Ecto neural progenitor cell (in vitro differentiated cells): ENCODE data around the gene HHATL.
"Not testable (repeated sequence)": the region's sequence is repeated elsewhere in the genome, so short reads cannot be mapped to it uniquely, and the experiment has no call there.

Source experiments
- DNase-seq: peaks from one replicate; pipeline ENCODE4 v3.0.0-alpha.2; 2018; ENCODE audit warnings: low spot score

HHATL gene

DNA sequence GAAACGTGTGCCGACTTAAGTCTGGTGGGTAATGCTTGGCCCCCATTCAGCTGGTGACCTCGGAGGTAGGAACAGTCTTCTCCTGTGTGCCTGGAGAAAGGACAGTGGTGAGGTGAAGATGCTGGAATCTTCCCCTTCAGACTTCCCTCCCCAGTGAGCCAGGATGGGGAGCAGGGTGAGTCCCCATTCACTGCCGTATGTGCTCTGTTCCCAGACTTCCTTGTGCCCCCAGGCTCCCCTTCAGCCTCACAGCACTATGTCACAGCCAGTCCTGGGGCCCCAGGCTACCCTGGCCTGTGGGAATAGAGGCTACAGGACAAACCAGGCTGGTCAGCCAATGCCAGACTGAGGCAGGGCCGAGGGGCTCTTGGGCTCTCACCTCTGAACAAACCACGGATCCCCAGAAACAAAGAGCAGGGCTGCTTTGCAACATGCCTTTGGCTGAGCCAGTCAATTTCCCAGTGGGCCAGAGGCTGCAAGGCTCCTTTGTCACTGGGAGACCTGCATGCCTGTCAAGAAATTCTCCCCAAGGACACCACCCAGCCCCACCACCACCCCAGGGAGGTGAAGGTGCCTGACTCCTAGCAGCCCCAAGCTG, 31.8 kb upstream of the HHATL start:
- peak; percentile 44 for DNase-seq

DNA sequence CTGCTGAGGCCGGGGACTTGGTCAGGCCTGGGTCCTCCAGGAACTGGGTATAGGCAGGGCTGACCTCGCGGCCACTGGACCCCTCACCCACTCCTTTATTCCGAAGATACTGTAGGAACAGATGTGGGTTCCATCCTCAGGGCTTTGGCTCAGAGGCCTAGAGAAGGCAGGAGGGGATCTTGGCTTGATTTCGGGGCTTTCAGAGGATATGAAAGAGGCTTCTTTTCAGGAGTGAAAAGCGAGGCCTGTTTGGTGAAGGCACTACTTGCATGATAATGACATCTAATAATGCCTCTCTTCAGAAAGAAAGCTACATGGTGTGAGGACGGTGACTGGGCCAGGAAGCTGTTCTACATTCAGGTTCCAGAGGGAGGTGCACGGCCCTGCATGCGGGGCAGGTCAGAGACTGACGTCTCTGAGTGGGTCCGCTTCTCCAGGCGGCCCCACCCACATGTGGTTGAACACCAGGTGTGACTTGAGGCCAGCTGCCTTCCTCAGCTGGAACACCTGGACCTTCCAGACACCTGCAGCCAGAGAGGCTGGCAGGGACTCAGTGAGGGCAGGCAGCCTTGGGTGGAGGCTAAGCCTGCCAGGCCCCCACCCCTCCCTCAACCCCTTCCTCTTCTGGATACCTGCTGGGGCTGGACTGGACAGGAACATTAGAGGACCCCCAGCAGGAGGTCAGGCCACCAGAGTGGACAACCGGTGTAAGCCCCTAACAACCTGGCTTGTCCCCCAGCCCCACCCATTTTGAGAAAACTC, 31.1 kb upstream of the HHATL start:
- DNase-seq, result peak; percentile 30

DNA sequence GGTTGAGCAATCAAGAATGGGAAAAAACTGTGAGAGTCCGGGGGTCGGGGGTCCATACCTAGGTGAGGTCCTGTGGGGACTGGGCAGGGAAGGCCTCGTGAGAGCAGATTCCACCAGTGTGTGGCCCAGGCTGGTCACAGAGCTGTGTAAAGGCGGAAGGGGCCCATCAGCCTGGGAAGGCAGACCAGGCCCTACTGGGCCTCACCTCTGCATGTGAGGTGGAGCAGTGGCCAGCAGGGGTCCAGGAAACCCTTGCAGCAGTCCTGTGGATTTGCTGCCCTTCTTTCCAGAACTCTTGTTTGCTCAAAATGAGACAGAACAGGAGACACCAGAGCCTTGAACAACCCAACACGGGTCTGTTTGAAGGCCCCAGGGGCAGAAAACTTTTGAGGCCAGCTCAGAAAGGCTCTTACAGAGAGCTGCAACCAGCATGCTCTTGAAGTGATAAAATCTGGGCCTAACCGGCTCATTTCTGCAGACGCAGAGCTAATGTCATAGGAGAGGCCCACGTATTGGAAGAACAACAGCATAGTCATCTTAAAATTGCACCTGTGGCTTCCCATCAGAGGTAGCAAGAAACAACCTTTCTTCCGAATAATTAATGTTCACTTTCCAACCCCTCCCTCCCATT, 30.3 kb upstream of the HHATL start:
- peak; percentile 46 for DNase-seq

DNA sequence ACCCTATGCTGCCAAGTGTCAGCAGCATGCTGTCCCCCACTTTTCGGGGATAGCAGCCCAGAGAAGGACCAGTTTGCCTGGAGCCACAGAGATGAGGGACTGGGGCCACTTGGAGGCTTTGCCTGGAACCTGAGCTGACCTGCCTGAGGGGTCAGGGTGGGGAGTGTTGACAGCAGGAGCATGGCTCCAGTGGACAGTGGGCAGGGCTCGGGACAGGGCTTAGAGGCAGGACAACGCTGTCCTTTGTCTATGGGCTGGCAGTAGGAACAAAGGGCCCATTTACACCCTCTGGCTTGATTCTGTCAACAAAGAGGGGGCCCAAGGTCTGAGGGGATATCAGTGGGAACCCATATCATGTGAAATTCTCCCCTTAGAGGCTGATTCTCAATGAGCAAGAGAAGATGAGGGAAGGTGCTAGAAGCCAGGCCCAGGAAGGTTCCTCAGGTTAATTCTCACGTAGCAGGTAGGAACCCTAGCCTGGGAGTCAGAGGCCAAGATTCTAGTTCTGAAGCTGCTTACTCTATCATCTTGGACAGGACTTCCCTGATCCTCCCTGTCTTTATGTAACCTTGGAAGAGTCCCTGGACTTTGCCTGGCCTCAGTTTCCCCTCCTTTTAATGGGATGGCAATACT, 29.7 kb upstream of the HHATL start:
- peak; percentile 57 for DNase-seq

DNA sequence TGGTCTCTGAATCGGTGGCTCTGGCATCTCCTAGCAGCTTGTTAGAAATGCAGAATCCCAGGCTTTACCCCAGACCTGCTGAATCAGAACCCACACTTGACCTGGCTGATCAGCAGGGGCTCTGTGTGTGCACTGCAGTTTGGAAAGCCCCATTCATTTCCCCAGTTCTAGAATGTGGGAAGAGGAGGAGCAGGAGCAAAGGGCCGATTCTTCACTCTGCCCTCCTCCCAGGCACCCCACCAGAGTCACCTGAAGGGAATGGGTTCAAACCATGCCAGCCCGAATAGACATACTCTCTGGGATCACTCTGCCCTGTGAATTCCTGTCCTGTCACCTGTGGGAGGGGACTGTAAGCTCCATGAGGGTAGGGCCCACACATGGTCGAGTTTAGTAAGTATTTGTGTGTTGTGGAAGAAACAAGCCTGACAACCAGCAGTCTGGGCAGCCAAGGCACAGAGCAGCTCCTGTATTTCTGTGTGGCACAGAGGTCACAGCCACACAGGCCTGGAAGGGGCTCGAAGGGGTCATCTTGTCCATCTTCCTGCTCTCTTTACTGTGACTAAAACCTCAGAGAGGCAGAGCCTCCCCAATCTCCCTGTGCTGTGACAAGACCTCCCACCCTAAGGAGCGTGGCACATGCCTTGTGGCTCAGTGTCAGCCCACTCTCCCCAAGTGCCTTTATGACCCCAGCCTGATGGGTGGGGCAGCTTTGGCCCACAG, 29.0 kb upstream of the HHATL start:
- no peak for DNase-seq

DNA sequence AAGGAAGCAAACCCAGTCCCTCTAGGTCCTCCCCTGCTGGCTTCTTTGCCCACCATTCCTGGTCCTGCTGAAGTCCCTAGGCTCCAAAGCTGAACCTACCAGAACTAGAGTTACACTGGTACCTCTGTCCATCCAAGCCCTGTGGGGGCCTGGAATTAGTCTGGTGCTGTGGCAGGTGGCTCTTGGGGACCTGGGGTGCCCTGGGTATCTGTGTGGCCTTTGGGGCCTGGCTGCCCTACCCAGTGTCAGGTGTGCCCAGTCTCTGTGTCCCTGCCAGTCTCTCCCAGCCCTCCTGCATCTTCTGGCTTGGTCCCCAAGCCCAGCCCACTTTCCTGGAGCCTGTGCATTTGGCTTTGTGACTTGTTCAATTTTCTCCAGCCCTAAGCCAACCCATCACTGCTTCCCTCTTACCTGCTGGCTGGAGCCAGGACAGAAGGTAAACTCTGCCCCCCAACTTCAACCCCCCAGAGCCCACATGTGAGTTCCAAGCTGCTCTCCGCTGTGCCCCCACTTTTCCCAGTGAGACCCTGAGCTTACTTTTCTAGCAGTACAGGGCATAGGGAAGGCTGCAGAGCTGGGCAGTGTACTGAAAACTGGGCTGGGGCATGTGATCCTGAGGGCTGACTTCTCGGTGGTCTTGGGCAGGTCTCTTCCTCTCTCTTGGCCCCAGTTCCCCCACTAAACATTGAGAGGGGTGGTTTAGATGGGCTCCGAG, 28.3 kb upstream of the HHATL start:
- peak; percentile 38 for DNase-seq

DNA sequence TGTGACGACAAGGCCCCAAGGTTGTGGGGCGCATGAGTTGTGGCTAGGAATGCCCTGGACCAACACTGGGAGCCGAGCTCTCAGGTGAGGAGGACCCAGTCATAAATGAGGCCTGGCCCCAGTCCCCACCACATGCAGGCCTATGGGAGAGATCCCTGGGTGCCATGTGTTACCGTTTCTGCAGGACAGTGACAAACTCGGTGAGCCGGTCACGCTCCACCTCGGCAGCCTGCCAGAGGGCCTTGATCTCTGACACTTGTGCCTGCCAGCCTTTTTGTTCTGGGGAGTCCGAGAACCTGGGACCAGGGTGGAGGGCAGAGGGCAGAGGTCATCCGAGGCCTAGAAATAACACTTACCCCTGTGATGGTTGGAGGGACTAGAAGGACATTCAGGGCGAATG, 27.7 kb upstream of the HHATL start:
- peak; percentile 41 for DNase-seq

DNA sequence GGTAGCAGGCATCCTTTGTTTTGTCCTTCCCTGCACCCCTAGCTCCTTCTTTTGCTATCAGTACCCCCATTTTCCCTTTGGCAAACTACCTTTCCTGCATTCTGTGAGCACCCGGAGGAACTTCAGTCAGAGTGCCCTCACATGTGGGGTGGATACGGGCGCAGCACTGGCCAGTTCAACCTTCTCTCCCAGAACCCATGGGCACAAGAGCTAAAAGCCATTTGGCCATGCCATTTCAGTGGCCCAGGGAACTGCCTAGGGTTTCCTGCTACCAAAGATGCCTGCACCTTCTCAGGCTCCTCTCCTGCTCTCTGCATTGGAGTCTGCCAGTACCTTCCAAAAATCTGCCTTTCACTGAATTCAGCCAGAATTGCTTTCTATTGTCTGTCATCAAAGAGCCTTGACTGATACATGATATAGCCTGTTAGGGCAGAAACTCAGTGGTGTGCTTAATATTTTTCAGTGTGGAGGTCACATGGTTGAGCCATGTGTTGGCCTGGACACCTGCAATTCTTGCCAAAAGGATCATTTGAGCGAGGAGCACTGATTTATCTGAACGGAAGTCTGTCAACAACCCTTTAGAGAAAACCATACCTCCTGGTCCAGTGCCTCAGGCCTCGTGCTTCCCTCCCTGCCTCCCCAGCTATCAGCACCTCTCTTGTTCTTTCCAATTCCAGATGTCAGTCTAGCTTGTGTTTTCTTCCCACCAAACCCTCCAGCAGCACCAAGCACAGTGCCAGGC, 27.0 kb upstream of the HHATL start:
- no peak for DNase-seq

DNA sequence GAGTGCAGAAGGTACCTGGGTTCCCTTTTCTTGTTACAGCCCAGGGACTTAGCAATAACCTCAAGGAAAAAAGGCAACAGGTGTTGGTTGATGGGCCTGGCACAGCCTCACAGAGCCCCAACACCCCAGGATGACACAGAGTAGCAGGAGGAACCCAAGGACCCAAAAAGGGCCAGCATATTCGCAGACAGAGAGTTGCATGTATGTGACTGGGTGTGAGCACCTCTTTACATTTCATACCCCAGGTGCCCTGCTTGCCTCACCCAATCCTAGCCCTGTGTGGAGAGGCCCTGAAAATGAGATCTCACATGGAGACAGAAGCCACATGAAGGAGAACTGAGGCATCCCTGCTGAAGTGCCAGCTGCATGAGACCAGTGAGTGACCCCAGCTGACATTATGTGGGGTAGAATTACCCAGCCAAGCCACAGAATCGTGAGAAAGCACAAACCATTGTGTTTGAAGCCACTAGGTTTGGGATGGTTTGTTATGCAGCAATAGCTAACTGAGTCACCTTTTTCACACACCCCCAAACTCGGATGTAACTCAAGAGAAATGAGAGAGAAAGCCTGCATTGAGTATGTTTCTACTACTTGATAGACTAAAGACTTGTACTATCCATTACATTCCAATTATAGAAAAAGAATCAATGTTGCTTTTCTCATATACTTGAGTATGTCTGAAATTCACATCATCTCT, 26.2 kb upstream of the HHATL start:
- no peak for DNase-seq

DNA sequence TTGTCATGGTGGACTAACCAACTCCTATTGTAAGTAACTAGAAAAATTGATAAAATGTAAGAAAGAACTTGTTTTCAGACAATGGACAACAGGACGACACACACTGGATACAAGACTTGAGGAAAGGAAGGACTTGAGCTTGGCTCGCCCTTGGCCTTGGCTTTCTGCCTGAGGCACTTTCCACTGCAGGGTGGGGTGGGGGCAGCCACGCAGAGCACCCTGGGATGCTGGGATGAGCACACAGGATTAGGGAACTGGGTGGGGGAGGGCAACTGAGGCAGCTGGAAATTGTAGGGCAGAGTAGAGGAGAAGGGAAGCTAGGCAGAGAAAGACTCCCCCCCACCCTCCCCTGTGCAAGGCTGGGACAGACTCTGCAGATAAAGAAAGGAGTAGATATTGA, 25.5 kb upstream of the HHATL start:
- peak; percentile 37 for DNase-seq

DNA sequence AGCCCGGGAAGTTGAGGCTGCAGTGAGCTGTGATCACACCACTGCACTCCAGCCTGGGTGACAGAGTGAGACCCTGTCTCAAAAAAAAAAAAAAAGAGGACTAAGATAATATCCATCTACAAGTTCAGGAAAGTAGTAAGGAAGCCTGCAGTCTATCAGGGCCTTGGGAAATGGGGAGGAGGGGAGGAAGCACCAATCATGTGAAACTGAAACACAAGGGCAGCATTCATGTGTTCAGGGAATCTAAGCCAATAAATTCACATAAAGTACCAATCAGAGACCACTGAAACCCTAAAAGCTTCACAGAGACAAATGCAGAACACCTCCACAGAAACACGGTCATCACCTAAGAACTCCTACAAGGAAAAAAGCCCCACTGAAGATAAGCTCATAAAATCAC, 22.9 kb upstream of the HHATL start:
- no peak for DNase-seq

DNA sequence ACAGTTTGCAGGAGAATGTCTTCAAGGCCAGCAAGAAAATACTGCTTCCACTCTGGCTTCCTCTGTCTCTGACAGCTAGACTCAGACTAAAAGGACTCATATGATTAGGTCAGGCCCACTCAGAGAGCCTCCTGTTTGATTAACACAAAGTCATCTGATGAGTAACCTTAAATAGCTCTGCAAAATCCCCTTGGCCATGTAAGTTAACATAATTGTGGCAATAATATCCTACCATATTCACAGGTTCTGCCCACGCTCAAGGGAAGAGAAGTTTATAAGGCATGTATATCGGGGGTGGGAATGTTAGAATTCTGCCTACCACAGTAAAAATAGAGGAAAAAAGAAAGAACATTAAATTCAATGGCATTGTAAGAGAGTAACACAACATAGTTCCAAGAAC, 20.6 kb upstream of the HHATL start:
- DNase-seq, result no peak

DNA sequence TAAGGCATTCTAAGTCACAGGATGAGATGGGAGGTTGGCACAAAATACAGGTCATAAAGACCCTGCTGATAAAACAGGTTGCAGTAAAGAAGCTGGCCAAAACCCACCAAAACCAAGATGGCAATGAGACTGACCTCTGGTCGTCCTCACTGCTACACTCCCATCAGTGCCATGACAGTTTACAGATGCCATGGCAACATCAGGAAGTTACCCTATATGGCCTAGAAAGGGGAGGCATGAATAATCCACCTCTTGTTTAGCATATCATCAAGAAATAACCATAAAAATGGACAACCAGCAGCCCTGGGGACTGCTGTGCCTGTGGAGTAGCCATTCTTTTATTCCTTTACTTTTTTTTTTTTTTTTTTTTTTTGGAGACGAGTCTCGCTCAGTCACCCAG, 19.8 kb upstream of the HHATL start:
- not testable (repeated sequence) for DNase-seq

DNA sequence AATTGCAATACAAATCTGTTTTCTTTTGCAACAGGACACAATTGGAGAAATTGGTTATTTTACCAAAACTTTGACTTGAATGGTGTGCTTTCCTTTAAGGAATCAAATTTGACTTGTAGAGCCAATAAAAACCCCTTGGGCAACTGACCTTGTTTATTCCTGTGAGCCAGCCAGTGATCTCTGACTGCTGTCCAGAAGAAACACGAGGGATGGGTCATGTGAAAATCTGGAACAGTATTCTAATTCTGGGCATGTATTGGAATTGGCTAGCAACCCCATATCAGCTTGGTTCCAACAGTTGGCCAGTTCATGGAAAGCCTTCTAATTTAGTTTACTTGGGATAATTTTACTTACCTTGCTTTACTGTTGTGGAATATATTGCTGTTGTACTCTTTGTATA, 19.1 kb upstream of the HHATL start:
- DNase-seq, result no peak

DNA sequence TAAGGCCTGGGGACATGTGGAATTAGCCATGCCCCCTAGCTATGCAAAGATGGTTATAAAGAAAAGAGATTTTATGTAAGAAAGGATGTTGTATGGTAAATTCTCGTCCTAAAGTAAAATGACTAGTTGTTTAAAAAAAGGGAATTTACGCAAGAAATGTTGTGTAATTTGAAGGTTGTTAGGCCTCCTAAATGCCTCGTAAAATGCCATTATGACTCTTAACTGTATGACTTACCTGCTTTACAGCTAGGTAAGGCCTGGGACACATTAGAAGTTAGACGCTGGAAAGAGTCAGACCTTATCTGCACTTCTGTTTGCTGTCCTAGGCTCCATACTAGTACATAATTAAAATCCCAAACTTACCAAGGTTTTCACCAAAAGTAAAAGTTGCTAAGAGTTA, 17.5 kb upstream of the HHATL start:
- no peak for DNase-seq

DNA sequence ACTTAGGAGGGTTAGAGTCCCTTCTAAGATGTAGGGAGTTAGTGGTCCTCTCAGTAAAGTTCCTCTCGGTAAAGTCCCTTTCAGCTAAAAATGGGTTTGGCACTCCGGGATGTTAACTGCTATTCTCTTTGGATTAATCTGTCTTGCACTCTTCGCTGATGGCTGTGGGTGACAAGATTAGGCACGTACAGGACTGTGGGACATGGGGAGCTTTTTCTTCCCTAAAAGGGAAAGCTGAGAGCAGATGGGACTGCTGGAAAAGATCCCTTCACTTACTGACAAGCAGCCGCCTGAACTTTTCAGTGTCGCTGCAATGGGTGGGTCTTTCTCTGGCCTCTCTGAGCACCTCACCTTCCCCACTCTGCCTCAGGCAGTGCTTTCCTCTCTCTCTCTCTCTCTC, 16.4 kb upstream of the HHATL start:
- DNase-seq, result no peak

DNA sequence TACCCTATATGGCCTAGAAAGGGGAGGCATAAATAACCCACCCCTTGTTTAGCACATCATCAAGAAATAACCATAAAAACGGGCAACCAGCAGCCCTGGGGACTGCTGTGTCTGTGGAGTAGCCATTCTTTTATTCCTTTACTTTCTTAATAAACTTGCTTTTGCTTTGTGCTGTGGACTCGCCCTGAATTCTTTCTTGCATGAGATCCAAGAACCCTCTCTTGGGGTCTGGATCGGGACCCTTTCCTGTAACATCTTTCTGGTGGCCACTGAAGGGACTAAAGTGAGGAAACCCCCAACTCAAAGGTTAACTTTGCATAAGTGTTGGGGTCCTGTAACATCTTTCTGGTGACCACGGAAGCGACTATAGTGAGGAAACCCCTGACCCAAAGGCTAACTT, 15.7 kb upstream of the HHATL start:
- DNase-seq, result no peak

DNA sequence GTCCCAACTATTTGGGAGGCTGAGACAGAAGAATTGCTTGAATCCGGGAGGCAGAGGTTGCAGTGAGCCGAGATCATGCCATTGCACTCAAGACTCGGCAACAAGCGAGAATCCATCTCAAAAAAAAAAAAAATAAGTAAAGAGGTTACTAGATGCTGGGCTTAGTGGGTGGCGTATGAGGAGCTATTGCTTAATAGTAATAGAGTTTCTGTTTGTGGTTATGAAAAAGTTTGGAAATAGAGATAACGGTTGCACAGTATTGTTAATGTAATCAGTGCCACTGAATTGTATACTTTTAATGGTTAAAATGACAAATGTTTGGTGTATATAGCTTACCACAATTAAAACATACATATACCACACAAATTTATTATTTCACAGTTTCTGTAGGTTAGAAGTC, 14.7 kb upstream of the HHATL start:
- DNase-seq, result no peak

DNA sequence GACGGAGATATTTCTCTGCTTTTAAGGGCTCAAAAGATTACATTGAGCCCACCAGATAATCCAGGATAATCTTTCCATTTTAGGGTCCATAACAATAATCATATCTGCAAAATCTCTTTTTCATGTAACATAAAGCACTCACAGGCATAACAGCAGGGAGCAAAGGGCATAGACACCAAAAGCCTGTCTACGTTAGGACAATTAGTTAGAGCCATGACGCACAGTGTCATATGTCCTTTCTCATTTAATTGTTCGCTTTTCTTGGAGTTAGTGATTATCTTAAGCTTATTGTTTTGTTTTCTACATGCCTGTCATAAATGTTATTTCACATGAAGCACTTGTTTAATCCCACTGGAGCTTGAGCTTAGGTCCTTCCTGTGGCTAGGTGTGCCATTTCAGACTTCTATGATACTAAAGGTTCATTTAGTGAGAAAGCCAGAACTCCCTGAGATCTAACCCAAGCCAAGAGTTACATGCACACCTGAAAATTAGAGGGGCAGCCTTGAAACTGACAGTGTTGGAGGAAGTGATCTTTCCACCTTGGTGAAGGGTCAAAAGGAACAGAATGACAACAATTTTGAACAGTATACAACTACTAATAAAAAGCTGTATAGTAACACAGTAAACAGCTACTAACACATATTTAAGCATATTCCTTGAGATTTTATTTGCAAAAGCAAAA, 11.7 kb upstream of the HHATL start:
- no peak for DNase-seq

DNA sequence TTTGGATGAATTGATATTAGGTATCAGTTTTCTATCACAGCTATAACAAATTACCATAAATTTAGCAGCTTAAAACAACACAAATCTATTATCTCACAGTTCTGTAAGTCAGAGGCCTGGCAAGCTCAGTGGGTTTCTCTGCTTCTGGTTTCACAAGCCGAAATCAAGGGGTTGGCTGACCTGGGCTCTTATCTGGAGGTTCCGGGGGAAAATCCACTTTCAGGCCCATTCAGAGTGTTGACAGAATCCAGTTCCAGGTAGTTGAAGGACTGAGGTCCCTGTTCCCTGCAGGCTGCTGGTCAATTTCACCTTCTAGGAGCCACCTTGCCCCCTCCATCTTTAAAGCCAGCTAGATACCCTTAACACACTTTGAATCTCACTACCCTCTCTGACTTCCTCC, 11.1 kb upstream of the HHATL start:
- DNase-seq, result no peak
